KMS-11 (cell line): ENCODE results near the gene CSNK2A1.

Source experiments
- H2AFZ ChIP-seq: fragments of 200-600 bp; sonication (generic); 2 replicates; pipeline ENCODE4 v1.6.1; 2016; ENCODE audit warnings: antibody characterized with exemption, mixed run types, low read depth
- H3K27ac ChIP-seq: fragments of 200-600 bp; sonication (generic); 2 replicates; pipeline ENCODE4 v1.6.1; 2016; ENCODE audit warnings: mild to moderate bottlenecking, mixed run types
- H3K27me3 ChIP-seq: fragments of 200-600 bp; sonication (generic); 2 replicates; pipeline ENCODE4 v1.6.1; 2017; ENCODE audit warnings: mild to moderate bottlenecking, low read depth, mixed run types, moderate library complexity; ENCODE audit not compliant: insufficient read depth
- H3K36me3 ChIP-seq: fragments of 200-600 bp; sonication (generic); 2 replicates; pipeline ENCODE4 v1.6.1; 2017; ENCODE audit warnings: mild to moderate bottlenecking, mixed run types; ENCODE audit not compliant: insufficient read depth
- H3K4me1 ChIP-seq: fragments of 200-600 bp; sonication (generic); 2 replicates; pipeline ENCODE4 v1.6.1; 2016; ENCODE audit warnings: mild to moderate bottlenecking, low read depth, mixed run types; ENCODE audit not compliant: poor library complexity, severe bottlenecking
- H3K4me2 ChIP-seq: fragments of 200-600 bp; sonication (generic); 2 replicates; pipeline ENCODE4 v1.7.0; 2016; ENCODE audit warnings: mild to moderate bottlenecking, mixed run types
- H3K4me3 ChIP-seq: fragments of 200-600 bp; sonication (generic); IDR thresholded peaks from 2 replicates; pipeline ENCODE4 v1.6.1; 2017; ENCODE audit warnings: low read depth, low read length, mixed read lengths; ENCODE audit not compliant: insufficient read depth
- H3K79me2 ChIP-seq: fragments of 200-600 bp; sonication (generic); 2 replicates; pipeline ENCODE4 v1.6.1; 2016; ENCODE audit warnings: low read depth, mixed run types; ENCODE audit not compliant: insufficient read depth
- H3K9ac ChIP-seq: fragments of 200-600 bp; sonication (generic); 2 replicates; pipeline ENCODE4 v1.6.1; 2016; ENCODE audit warnings: mild to moderate bottlenecking, mixed run types
- H4K20me1 ChIP-seq: fragments of 200-600 bp; sonication (generic); 2 replicates; pipeline ENCODE4 v1.6.1; 2016; ENCODE audit warnings: mild to moderate bottlenecking, mixed run types; ENCODE audit not compliant: insufficient read depth
- CTCF ChIP-seq: fragments of 200-600 bp; sonication (generic); conservative IDR thresholded peaks from 2 replicates; pipeline ENCODE4 v1.6.1; 2017; ENCODE audit warnings: low read depth, mild to moderate bottlenecking, antibody characterized with exemption, low read length, moderate library complexity, mixed read lengths

The CSNK2A1 gene

DNA sequence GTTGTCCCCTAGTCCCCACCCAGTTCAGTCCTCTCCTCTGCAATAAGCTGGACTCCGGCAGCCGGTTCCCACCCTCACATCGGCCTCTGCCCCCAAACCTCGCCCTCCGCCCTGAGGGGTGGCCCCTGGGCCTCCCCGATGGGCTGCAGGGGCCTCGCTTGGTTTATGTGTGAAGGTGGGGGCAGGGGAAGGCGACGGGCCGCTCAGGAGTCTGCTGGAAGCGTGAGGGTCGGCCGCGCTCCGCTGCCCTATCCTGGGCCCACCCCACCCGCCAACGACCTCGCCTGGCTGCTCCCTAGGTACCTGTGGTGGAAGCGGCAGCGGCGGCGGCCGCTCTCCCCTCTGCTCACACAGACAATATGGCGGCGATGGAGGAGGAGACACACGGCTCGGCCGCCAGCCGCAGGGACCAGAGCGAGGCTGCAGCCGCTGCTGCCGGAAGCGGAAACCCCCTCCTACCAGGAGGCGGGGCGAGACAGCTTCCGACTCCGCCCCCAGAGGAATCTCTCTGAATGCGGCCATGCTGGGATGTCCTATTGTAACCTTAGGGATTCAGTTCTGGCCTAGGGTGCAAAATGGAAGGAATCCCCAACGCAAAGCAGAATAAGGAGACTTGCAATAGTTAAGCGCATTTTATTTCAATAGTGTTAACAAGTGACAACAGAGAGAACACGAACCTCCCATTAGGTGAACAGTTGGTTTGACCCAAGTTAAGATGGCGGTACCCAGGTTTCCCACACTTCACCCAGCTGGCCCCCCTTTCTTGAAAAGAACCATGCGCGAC, at the start of gene CSNK2A1:
Gene CSNK2A1, minus strand, starts transcription at position 422 of the 784 bp plus-strand sequence. CDS start 35,239 bp downstream, outside the sequence.
- H3K9ac ChIP-seq: peak within 1 kb of the TSS; percentile 95
- peak within 1 kb of the TSS; percentile 85 for H2AFZ ChIP-seq
- peaks cover 50% of the 10 kb centered on the region for H3K79me2 ChIP-seq
- peak within 1 kb of the TSS; percentile 79 for H3K27ac ChIP-seq
- H3K4me3 ChIP-seq: no peak within 1 kb of the TSS
- 0 out of 2 replicates have a peak, but pooled peaks cover 6% of the 10 kb centered on the region for H3K36me3 ChIP-seq
- peaks cover 28% of the 10 kb centered on the region for H3K4me1 ChIP-seq
- H3K27me3 ChIP-seq: no peaks in the 10 kb centered on the region
- peaks cover 30% of the 10 kb centered on the region for H4K20me1 ChIP-seq
- TF ChIP-seq CTCF: no peak
- peak within 1 kb of the TSS; percentile 75 for H3K4me2 ChIP-seq

- Histone ChIP-seq H3K27ac (no peak overlapping the region), H3K4me2 (no peak overlapping the region), H3K4me1 (no peaks in the 10 kb centered on the region), H3K9ac (no peak overlapping the region), H3K79me2 (no peaks in the 10 kb centered on the region), H3K36me3 (no peaks in the 10 kb centered on the region), H2AFZ (no peak overlapping the region), H3K4me3 (no peak overlapping the region), H3K27me3 (no peaks in the 10 kb centered on the region), H4K20me1 (no peaks in the 10 kb centered on the region)
- no peak for TF ChIP-seq CTCF
These were observed 48.9 kb upstream of the CSNK2A1 start for GRCh38 chr20:592506-592905.

DNA sequence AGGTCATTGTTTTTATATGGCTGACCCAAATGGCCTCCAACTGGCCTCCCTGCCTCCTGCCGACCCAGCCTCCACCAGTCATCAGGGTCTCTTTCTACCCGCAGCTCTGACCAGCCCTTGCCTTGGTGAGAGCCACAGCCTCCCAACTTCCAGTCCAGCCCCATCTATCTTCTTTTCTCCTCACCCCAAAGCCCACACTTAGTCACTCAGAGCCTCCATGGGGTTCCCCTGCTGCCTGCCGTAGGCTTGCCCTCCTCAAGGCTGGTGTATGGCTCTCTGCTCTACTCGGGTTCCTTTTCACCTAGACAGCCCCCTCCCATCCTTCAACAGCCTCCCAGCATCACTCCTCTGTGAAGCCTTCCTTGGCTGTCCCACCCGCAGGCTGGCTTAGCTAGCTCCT, 48.4 kb upstream of the CSNK2A1 start:
- Histone ChIP-seq H2AFZ (no peak overlapping the region), H3K79me2 (no peaks in the 10 kb centered on the region), H3K27me3 (no peaks in the 10 kb centered on the region), H3K9ac (no peak overlapping the region), H3K4me3 (no peak overlapping the region), H3K36me3 (no peaks in the 10 kb centered on the region), H3K4me2 (no peak overlapping the region), H4K20me1 (no peaks in the 10 kb centered on the region), H3K4me1 (no peaks in the 10 kb centered on the region), H3K27ac (no peak overlapping the region)
- TF ChIP-seq CTCF: no peak

- Histone ChIP-seq H3K9ac (no peak overlapping the region), H3K36me3 (no peaks in the 10 kb centered on the region), H2AFZ (no peak overlapping the region; the same call in 1 of the 2 replicates), H3K4me2 (no peak overlapping the region), H4K20me1 (no peaks in the 10 kb centered on the region), H3K79me2 (no peaks in the 10 kb centered on the region), H3K27me3 (no peaks in the 10 kb centered on the region), H3K4me3 (no peak overlapping the region), H3K27ac (no peak overlapping the region), H3K4me1 (no peaks in the 10 kb centered on the region)
- TF ChIP-seq CTCF: no peak
These were observed 45.5 kb upstream of the CSNK2A1 start for GRCh38 chr20:588932-589672.
